Stimulated activated CD4-positive, alpha-beta T cell treated with anti-CD3 and anti-CD28 coated beads, Interleukin-4, amount 100 ng/mL, for 1 hour (primary cell): ENCODE measurements around the gene ACACB.

Experiments
- DNase-seq: peaks from one replicate; pipeline ENCODE4 v3.0.0-alpha.2; 2020

Gene ACACB

GRCh38 chr12:109115758-109116610, at the start of gene ACACB:
TSS of gene ACACB (plus strand) at chr12:109116587. CDS start at chr12:109139406, 22,819 bp downstream.
- no peak for DNase-seq

- DNase-seq, result no peak
Observed at GRCh38 chr12:109069307-109070271, 46.8 kb upstream of the ACACB start.

GRCh38 chr12:109074866-109075265, 41.5 kb upstream of the ACACB start:
- DNase-seq, result no peak

GRCh38 chr12:109082751-109083150, 33.6 kb upstream of the ACACB start:
- DNase-seq, result no peak

GRCh38 chr12:109084425-109084824, 32.0 kb upstream of the ACACB start:
- DNase-seq, result no peak

GRCh38 chr12:109085590-109085989, 30.8 kb upstream of the ACACB start:
- no peak for DNase-seq

- no peak for DNase-seq
Observed at GRCh38 chr12:109087250-109087649, 29.1 kb upstream of the ACACB start.

- no peak for DNase-seq
Observed at GRCh38 chr12:109088818-109089217, 27.6 kb upstream of the ACACB start.

GRCh38 chr12:109089683-109090082, 26.7 kb upstream of the ACACB start:
- no peak for DNase-seq

GRCh38 chr12:109092497-109093021, 23.8 kb upstream of the ACACB start:
- no peak for DNase-seq

- peak; percentile 95 for DNase-seq
Observed at GRCh38 chr12:109093022-109093918, 23.1 kb upstream of the ACACB start, which contains the start of gene ALKBH2. TSS of gene ALKBH2 (minus strand) at chr12:109093472. CDS start at chr12:109092786, 686 bp downstream.

- DNase-seq, result no peak
Observed at GRCh38 chr12:109097140-109097434, 19.3 kb upstream of the ACACB start.

GRCh38 chr12:109097435-109098182, 18.8 kb upstream of the ACACB start, which contains the start of gene UNG:
TSS of gene UNG (plus strand) at chr12:109097597. CDS start at chr12:109097680, 83 bp downstream.
- peak; percentile 98 for DNase-seq

GRCh38 chr12:109098183-109098604, 18.2 kb upstream of the ACACB start:
- no peak for DNase-seq

- no peak for DNase-seq
Observed at GRCh38 chr12:109098651-109099050, 17.7 kb upstream of the ACACB start.

- no peak for DNase-seq
Observed at GRCh38 chr12:109099431-109100020, 16.9 kb upstream of the ACACB start.

GRCh38 chr12:109100741-109101140, 15.6 kb upstream of the ACACB start:
- DNase-seq, result no peak

- no peak for DNase-seq
Observed at GRCh38 chr12:109102491-109102890, 13.9 kb upstream of the ACACB start.

GRCh38 chr12:109105176-109105575, 11.2 kb upstream of the ACACB start:
- DNase-seq, result no peak

GRCh38 chr12:109109746-109110350, 6.5 kb upstream of the ACACB start:
- DNase-seq, result no peak
